C4-2B (cell line): ENCODE data around the gene PYROXD2.

Experiments used
- H3K27ac ChIP-seq: fragments of 450-650 bp; 2 replicates; pipeline ENCODE4 v1.5.1; 2017
- ZFX ChIP-seq: fragments of 450-650 bp; IDR thresholded peaks from 2 replicates; pipeline ENCODE4 v1.6.1; 2017
- TF ChIP-seq, protein P1 (sequence below): fragments of 450-650 bp; conservative IDR thresholded peaks from 2 replicates; pipeline ENCODE4 v1.5.1; 2017; ENCODE audit warnings: mild to moderate bottlenecking

PYROXD2 gene

DNA sequence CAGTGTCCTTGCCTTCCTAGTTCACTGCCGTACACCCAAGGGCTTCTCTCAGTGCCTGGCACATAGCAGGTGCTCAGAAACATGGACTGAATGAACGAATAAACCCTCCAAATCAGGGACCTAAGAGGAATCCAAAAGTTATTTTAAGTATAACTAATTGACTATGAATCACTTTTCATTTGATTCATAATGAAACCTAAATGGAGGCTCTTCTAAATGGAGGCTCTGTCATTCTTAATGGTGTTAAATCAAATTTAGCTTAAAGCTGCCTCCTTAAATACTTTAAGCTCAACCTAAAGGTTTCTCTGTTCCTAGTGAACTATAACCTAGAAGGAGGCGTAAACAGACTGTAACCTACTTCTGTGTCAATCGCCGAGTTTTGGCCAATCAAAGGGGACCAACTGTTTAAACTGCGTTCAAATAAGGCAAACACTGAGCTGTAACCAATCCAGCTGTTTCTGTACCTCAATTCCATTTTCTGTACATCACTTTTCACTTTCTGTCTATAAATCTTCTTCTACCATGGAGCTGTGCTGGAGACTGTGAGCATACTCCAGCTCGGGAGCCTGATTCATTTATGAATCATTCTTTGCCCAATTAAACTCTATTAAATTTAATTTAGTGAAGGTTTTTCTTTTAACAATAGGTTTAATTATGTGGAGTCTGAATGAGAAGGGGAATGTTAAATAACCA is 11.0 kb downstream of the PYROXD2 start:
- no peak overlapping the region for H3K27ac ChIP-seq
- no peak for TF ChIP-seq ZFX
- TF ChIP-seq, protein P1, sequence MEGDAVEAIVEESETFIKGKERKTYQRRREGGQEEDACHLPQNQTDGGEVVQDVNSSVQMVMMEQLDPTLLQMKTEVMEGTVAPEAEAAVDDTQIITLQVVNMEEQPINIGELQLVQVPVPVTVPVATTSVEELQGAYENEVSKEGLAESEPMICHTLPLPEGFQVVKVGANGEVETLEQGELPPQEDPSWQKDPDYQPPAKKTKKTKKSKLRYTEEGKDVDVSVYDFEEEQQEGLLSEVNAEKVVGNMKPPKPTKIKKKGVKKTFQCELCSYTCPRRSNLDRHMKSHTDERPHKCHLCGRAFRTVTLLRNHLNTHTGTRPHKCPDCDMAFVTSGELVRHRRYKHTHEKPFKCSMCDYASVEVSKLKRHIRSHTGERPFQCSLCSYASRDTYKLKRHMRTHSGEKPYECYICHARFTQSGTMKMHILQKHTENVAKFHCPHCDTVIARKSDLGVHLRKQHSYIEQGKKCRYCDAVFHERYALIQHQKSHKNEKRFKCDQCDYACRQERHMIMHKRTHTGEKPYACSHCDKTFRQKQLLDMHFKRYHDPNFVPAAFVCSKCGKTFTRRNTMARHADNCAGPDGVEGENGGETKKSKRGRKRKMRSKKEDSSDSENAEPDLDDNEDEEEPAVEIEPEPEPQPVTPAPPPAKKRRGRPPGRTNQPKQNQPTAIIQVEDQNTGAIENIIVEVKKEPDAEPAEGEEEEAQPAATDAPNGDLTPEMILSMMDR, result no peak

DNA sequence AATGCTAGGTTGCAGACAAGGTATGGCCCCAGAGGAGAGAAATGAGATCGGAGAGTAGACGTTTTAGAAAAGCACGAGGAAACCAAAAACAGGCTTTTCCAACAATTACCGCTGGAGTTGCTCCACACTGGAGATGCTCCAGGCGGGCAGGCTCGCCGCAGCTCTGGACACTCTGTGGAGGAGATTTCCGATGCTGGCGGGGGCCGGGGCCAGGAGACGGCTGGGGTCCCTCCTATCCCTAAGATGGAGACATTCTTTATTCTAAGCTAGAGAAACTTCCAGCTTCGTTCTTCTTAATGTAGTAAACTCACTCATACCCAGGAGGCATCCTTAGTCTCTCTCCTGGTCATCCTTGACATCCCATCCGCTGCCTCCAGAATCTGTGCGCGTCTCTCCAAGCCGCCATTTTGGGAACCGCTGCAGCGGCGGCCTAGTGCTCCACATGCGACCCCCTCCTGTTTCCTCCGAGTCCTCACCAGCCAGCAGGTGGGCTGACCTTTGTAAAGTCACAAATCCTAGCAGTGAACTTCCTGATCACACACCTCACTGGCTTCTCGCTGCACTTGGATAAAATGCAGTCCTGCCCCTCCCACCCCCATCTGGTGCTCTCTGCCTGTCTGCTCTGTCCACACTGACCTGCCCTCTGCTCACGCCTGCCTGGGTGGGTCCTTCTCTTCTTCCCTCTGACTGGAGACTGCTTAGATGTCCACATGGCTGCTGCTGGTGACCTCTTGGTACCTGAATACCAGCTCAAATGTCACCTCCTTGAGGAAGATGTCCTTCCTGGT is 11.9 kb downstream of the PYROXD2 start:
- no peak for TF ChIP-seq ZFX
- TF ChIP-seq, protein P1, result no peak
- H3K27ac ChIP-seq, result no peak overlapping the region

DNA sequence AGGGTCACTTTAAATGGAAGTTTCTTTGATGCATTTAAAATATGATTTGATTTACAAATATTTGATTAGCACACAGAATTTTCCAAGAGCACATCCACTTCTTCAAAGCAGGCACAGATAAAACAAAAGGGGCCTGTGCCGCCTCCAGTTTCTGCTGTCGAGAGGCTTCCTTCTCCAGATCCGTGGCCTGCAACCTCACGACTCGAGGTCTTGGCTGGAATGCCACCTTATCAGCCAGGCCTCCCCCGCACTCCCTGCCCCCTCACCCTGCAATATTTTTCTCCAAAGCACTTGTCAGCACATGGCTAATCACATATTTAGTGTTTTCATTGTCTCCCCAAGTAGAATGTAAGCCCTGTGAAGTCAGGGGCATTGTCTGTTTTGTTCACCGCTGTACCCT is 12.5 kb downstream of the PYROXD2 start:
- no peak overlapping the region for H3K27ac ChIP-seq
- no peak for TF ChIP-seq ZFX
- TF ChIP-seq, protein P1, result no peak

DNA sequence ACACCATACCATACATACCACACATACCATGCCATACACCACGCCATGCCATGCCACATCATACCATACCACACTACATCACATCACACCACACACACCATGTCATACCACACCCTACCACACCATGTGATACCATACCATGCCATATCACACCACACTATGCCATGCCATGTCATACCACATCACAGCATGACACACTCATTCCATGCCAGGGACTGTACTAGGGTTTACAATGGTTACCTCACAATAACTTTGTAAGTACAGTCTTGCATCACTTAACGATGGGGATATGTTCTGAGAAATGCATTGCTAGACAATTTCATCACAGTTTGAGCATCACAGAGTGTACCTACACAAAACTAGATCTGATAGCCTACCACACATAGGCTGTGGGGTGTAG is 14.5 kb downstream of the PYROXD2 start:
- TF ChIP-seq ZFX, result no peak
- TF ChIP-seq, protein P1, result no peak
- H3K27ac ChIP-seq, result no peak overlapping the region

DNA sequence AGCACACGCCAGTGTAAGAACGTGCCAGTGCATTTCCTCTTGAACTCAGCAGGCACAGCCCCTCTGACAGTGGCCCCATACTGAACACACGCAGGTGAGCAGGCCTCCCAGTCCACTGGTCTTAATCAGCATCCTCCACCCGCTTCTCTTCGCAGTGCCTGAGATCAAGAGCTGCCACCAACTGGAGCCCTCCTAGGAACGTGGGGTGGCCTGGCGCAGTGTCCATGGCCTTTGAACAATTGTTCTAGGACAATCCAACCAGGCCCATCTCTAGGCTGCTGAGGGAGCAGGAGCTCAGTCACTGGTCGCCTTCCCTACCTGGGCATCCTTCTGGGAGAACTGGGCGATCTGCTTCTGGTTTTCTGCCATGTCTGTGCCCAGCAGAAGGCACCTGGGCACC is 15.2 kb downstream of the PYROXD2 start:
- TF ChIP-seq, protein P1, result no peak
- no peak for TF ChIP-seq ZFX

DNA sequence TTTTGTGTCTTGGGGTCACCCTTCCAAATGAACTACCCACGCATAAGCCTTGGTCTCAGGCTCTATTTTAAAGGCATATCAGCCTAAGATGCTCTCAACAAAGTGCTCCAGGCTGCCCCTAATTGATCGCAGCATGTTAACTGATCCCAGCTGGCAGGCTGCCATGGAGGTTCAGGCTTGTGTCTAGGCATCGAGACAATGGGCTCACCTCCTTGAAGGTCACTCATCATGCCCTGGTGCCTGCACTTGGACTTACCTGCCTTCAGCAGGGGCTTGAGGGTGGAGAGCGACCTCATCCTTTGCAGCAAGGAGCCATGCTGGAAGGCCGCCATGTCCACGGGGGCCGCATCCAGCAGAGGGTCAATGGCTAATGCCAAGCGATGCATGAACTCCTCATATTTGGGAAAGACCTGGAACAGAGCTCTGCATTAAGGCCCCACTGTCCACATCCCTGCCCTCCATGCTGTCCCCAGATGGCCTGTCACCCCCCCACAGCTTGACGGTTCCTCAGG is 17.8 kb downstream of the PYROXD2 start:
- TF ChIP-seq, protein P1, result no peak
- TF ChIP-seq ZFX, result no peak
- no peak overlapping the region for H3K27ac ChIP-seq

More for the DNA sequence above, 15.2 kb downstream of the PYROXD2 start:
- no peak overlapping the region for H3K27ac ChIP-seq
